WTC11 (cell line): ENCODE results near the gene CADM1. TPM values are rescaled to one million over a fixed set of nuclear protein-coding genes. Genes with fewer than 3 reads are reported as not detected.

Experiments used
- ATAC-seq: fragments of 200-7000 bp; cut with Tn5 transposase; 2 replicates; pipeline ENCODE4 v1.10.0; 2021; ENCODE audit warnings: mild to moderate bottlenecking, moderate library complexity
- CTCF ChIA-PET: fragments of 300-600 bp; sonication (Branson Sonifier 250); formaldehyde crosslinking; loops from one replicate; lab custom pipeline; 2021; ENCODE audit warnings: antibody characterized with exemption; lab: Charles Lee
- POLR2A ChIA-PET: fragments of 350-600 bp; sonication (Branson Sonifier 250); formaldehyde crosslinking; loops from one replicate; lab custom pipeline; 2021; ENCODE audit warnings: antibody characterized with exemption; lab: Charles Lee
- DNase-seq: peaks from one replicate; pipeline ENCODE4 v3.0.0; 2021; ENCODE audit warnings: low spot score
- H3K27ac Mint-ChIP-seq: 2 replicates; pipeline ENCODE4 v1.8.0; 2021; ENCODE audit warnings: mixed read lengths
- H3K27me3 Mint-ChIP-seq: 2 replicates; pipeline ENCODE4 v1.8.0; 2021; ENCODE audit warnings: low read depth, mild to moderate bottlenecking, moderate library complexity, mixed read lengths
- H3K36me3 Mint-ChIP-seq: 2 replicates; pipeline ENCODE4 v1.8.0; 2021; ENCODE audit warnings: mixed read lengths
- H3K4me1 Mint-ChIP-seq: 2 replicates; pipeline ENCODE4 v1.8.0; 2022; ENCODE audit warnings: mixed read lengths
- H3K4me3 Mint-ChIP-seq: 2 replicates; pipeline ENCODE4 v1.8.0; 2021; ENCODE audit warnings: mild to moderate bottlenecking, moderate library complexity, mixed read lengths
- H3K9me3 Mint-ChIP-seq: 2 replicates; pipeline ENCODE4 v1.8.0; 2021; ENCODE audit warnings: mixed read lengths
- CREB1 ChIP-seq: sonication (generic); formaldehyde crosslinking; IDR thresholded peaks from 2 replicates; pipeline ENCODE4 v1.8.0; 2023; ENCODE audit warnings: mild to moderate bottlenecking, missing genetic modification reagents
- ETV6 ChIP-seq: sonication (generic); formaldehyde crosslinking; IDR thresholded peaks from 2 replicates; pipeline ENCODE4 v1.8.1; 2022; ENCODE audit warnings: mild to moderate bottlenecking, missing genetic modification reagents
- FOXK1 ChIP-seq: sonication (generic); formaldehyde crosslinking; IDR thresholded peaks from 2 replicates; pipeline ENCODE4 v1.8.0; 2022; ENCODE audit warnings: mild to moderate bottlenecking, moderate library complexity, missing genetic modification reagents
- FOXP1 ChIP-seq: sonication (generic); formaldehyde crosslinking; IDR thresholded peaks from 2 replicates; pipeline ENCODE4 v1.8.0; 2022; ENCODE audit warnings: missing genetic modification reagents, mild to moderate bottlenecking, moderate library complexity, borderline replicate concordance
- JUN ChIP-seq: sonication (generic); formaldehyde crosslinking; IDR thresholded peaks from 2 replicates; pipeline ENCODE4 v1.8.0; 2023; ENCODE audit warnings: mild to moderate bottlenecking, missing genetic modification reagents
- KAT7 ChIP-seq: sonication (generic); formaldehyde crosslinking; IDR thresholded peaks from 2 replicates; pipeline ENCODE4 v1.8.1; 2023; ENCODE audit warnings: missing genetic modification reagents, mild to moderate bottlenecking, borderline replicate concordance
- MXD4 ChIP-seq: fragments of 250-450 bp; sonication (Bioruptor Pico); IDR thresholded peaks from 2 replicates; pipeline ENCODE4 v1.8.0; 2021; ENCODE audit warnings: mild to moderate bottlenecking, moderate library complexity, borderline replicate concordance
- NR3C1 ChIP-seq: sonication (generic); formaldehyde crosslinking; conservative IDR thresholded peaks from 2 replicates; pipeline ENCODE4 v1.8.1; 2023; ENCODE audit warnings: low read depth, mild to moderate bottlenecking, missing genetic modification reagents
- PRRX2 ChIP-seq: fragments of 250-450 bp; sonication (Bioruptor Pico); IDR thresholded peaks from 2 replicates; pipeline ENCODE4 v1.8.0; 2021; ENCODE audit warnings: mild to moderate bottlenecking
- RORB ChIP-seq: fragments of 250-450 bp; sonication (Bioruptor Pico); IDR thresholded peaks from 2 replicates; pipeline ENCODE4 v1.9.0; 2021; ENCODE audit warnings: mild to moderate bottlenecking
- SP1 ChIP-seq: sonication (generic); formaldehyde crosslinking; conservative IDR thresholded peaks from 2 replicates; pipeline ENCODE4 v1.8.1; 2022; ENCODE audit warnings: missing genetic modification reagents
- ZNF232 ChIP-seq: sonication (generic); formaldehyde crosslinking; IDR thresholded peaks from 2 replicates; pipeline ENCODE4 v1.8.0; 2022; ENCODE audit warnings: mild to moderate bottlenecking, missing genetic modification reagents
- ZNF263 ChIP-seq: sonication (generic); formaldehyde crosslinking; IDR thresholded peaks from 2 replicates; pipeline ENCODE4 v1.8.1; 2022; ENCODE audit warnings: low read depth, mild to moderate bottlenecking, moderate library complexity, missing genetic modification reagents
- ZNF396 ChIP-seq: fragments of 250-450 bp; sonication (Bioruptor Pico); IDR thresholded peaks from 2 replicates; pipeline ENCODE4 v1.8.0; 2021; ENCODE audit warnings: mild to moderate bottlenecking, moderate library complexity, borderline replicate concordance
- ZNF416 ChIP-seq: fragments of 250-450 bp; sonication (Bioruptor Pico); IDR thresholded peaks from 2 replicates; pipeline ENCODE4 v1.9.0; 2021; ENCODE audit warnings: mild to moderate bottlenecking, inconsistent platforms
- ZNF423 ChIP-seq: fragments of 250-450 bp; sonication (Bioruptor Pico); IDR thresholded peaks from 2 replicates; pipeline ENCODE4 v2.1.2; 2022; ENCODE audit warnings: mild to moderate bottlenecking, moderate library complexity
- ZNF671 ChIP-seq: fragments of 250-450 bp; sonication (Bioruptor Pico); IDR thresholded peaks from 2 replicates; pipeline ENCODE4 v1.8.0; 2021; ENCODE audit warnings: mild to moderate bottlenecking
- total RNA-seq: library from RNA; stranded (reverse); gene quantifications from 3 replicates; pipeline ENCODE4 v1.2.3, GENCODE V29; 2021
- TF ChIP-seq, protein P1 (sequence below): sonication (generic); formaldehyde crosslinking; IDR thresholded peaks from 2 replicates; pipeline ENCODE4 v1.8.1; 2023; ENCODE audit warnings: mild to moderate bottlenecking, missing genetic modification reagents
- TF ChIP-seq, protein P2 (sequence below): sonication (generic); formaldehyde crosslinking; IDR thresholded peaks from 2 replicates; pipeline ENCODE4 v1.8.1; 2023; ENCODE audit warnings: mild to moderate bottlenecking, missing genetic modification reagents, moderate library complexity
- TF ChIP-seq, protein P3 (sequence below): fragments of 250-450 bp; sonication (Bioruptor Pico); IDR thresholded peaks from 2 replicates; pipeline ENCODE4 v1.9.0; 2021; ENCODE audit warnings: moderate library complexity, mild to moderate bottlenecking, inconsistent platforms, borderline replicate concordance
- TF ChIP-seq, protein P4 (sequence below): sonication (generic); formaldehyde crosslinking; IDR thresholded peaks from 2 replicates; pipeline ENCODE4 v1.8.0; 2022; ENCODE audit warnings: missing genetic modification reagents
- TF ChIP-seq, protein P5 (sequence below): fragments of 250-450 bp; sonication (Bioruptor Pico); IDR thresholded peaks from 2 replicates; pipeline ENCODE4 v1.8.0; 2021; ENCODE audit warnings: mild to moderate bottlenecking
- TF ChIP-seq, protein P6 (sequence below): sonication (generic); formaldehyde crosslinking; IDR thresholded peaks from 2 replicates; pipeline ENCODE4 v1.8.1; 2023; ENCODE audit warnings: mild to moderate bottlenecking, missing genetic modification reagents

Gene CADM1
- total RNA-seq, 1 experiment from 2014 or later = 26.8 TPM

DNA sequence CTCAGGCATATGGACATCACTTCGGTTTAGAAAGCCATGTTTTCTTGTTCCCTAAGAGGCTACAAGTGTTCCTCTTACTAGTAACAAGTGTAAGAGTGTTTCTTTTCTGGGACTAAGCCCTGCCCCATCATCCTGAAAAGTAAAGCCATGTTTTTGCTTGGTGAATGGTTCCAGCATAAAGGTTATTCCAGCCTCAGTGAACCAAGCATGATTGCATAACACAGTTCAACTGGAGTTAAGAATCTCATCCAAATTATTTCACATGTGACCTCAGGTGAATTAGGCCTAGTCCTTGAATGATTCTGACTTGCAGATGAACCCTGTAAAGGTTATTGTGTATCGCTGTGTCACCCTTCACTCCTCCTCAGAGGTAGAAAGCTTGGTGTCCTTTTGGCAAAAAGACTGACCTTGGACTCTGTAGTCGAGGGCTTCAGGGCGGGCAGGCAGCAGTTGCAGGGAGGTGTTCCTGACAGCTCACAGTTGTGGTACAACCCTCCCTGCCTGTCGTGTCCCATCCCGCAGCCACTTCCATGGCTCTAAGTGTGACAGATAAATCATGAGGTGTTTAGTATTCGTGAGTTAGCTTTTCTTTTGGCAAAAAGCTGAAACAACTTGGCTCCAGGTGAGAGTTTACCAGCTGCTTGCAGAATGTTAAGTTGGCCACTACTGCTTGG is 321.8 kb downstream of the CADM1 start:
- no peak for ATAC-seq
- ChIA-PET POLR2A (no interaction called here), CTCF (interaction anchor here (1.1 to 3.1 kb wide), 2 partner anchors 34 to 443 kb away, joined by 4 to 12 read pairs; no protein-coding TSS in a partner anchor)
- H3K27me3 Mint-ChIP-seq = peaks cover 3% of the 10 kb centered on the region; the same call in 1 of the 2 replicates
- no peak overlapping the region for H3K27ac Mint-ChIP-seq
- no peak for DNase-seq
- H3K4me3 Mint-ChIP-seq = no peak overlapping the region
- H3K4me1 Mint-ChIP-seq = peaks cover 18% of the 10 kb centered on the region
- no peaks in the 10 kb centered on the region for H3K9me3 Mint-ChIP-seq
- no peaks in the 10 kb centered on the region for H3K36me3 Mint-ChIP-seq
- TF ChIP-seq FOXK1 (CRISPR knock-in tag) = no peak
- TF ChIP-seq KAT7 (CRISPR knock-in tag) = no peak
- no peak for TF ChIP-seq NR3C1 (CRISPR knock-in tag)
- no peak for TF ChIP-seq ETV6 (CRISPR knock-in tag)
- TF ChIP-seq, protein P1, sequence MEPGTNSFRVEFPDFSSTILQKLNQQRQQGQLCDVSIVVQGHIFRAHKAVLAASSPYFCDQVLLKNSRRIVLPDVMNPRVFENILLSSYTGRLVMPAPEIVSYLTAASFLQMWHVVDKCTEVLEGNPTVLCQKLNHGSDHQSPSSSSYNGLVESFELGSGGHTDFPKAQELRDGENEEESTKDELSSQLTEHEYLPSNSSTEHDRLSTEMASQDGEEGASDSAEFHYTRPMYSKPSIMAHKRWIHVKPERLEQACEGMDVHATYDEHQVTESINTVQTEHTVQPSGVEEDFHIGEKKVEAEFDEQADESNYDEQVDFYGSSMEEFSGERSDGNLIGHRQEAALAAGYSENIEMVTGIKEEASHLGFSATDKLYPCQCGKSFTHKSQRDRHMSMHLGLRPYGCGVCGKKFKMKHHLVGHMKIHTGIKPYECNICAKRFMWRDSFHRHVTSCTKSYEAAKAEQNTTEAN (CRISPR knock-in tag) = no peak
- TF ChIP-seq RORB (CRISPR knock-in tag) = no peak
- TF ChIP-seq, protein P2, sequence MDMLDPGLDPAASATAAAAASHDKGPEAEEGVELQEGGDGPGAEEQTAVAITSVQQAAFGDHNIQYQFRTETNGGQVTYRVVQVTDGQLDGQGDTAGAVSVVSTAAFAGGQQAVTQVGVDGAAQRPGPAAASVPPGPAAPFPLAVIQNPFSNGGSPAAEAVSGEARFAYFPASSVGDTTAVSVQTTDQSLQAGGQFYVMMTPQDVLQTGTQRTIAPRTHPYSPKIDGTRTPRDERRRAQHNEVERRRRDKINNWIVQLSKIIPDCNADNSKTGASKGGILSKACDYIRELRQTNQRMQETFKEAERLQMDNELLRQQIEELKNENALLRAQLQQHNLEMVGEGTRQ = no peak
- TF ChIP-seq SP1 (CRISPR knock-in tag) = no peak
- TF ChIP-seq, protein P3, sequence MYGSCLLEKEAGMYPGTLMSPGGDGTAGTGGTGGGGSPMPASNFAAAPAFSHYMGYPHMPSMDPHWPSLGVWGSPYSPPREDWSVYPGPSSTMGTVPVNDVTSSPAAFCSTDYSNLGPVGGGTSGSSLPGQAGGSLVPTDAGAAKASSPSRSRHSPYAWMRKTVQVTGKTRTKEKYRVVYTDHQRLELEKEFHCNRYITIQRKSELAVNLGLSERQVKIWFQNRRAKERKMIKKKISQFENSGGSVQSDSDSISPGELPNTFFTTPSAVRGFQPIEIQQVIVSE (CRISPR knock-in tag) = no peak
- no peak for TF ChIP-seq ZNF263 (CRISPR knock-in tag)
- no peak for TF ChIP-seq FOXP1 (CRISPR knock-in tag)
- no peak for TF ChIP-seq ZNF423 (CRISPR knock-in tag)

DNA sequence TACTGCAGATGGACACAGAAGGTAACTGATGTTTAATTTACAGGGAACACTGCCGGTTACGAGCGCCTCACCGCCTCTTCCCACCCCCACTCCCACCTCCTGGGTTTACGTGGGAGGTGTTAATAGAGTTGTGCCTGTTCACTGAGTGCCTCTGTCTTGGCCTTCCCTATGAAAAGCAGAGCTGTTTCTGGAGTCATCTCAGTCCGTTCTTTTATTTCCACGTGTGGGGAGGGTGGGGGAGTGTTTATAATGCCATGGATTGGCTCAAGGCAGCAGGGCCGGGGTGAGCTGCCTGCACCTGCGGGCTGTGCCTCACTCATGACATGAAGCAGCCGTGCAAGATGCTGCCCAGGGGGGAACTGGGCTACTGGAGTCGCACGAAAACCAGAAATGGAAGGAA is 322.7 kb downstream of the CADM1 start:
- peaks cover under 1% of the 10 kb centered on the region; the same call in 1 of the 2 replicates for H3K27me3 Mint-ChIP-seq
- CTCF ChIA-PET = interaction anchor here (3.1 kb wide), 1 partner anchor 35 kb away, joined by 12 read pairs; no protein-coding TSS in a partner anchor
- H3K4me3 Mint-ChIP-seq = no peak overlapping the region
- H3K36me3 Mint-ChIP-seq = no peaks in the 10 kb centered on the region
- no peaks in the 10 kb centered on the region for H3K9me3 Mint-ChIP-seq
- TF ChIP-seq JUN (CRISPR knock-in tag) = no peak
- TF ChIP-seq MXD4 (CRISPR knock-in tag) = no peak
- no peak for TF ChIP-seq ZNF396 (CRISPR knock-in tag)
- no peak for TF ChIP-seq ZNF232 (CRISPR knock-in tag)
- TF ChIP-seq, protein P4, sequence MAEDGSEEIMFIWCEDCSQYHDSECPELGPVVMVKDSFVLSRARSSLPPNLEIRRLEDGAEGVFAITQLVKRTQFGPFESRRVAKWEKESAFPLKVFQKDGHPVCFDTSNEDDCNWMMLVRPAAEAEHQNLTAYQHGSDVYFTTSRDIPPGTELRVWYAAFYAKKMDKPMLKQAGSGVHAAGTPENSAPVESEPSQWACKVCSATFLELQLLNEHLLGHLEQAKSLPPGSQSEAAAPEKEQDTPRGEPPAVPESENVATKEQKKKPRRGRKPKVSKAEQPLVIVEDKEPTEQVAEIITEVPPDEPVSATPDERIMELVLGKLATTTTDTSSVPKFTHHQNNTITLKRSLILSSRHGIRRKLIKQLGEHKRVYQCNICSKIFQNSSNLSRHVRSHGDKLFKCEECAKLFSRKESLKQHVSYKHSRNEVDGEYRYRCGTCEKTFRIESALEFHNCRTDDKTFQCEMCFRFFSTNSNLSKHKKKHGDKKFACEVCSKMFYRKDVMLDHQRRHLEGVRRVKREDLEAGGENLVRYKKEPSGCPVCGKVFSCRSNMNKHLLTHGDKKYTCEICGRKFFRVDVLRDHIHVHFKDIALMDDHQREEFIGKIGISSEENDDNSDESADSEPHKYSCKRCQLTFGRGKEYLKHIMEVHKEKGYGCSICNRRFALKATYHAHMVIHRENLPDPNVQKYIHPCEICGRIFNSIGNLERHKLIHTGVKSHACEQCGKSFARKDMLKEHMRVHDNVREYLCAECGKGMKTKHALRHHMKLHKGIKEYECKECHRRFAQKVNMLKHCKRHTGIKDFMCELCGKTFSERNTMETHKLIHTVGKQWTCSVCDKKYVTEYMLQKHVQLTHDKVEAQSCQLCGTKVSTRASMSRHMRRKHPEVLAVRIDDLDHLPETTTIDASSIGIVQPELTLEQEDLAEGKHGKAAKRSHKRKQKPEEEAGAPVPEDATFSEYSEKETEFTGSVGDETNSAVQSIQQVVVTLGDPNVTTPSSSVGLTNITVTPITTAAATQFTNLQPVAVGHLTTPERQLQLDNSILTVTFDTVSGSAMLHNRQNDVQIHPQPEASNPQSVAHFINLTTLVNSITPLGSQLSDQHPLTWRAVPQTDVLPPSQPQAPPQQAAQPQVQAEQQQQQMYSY = no peak
- no peak for TF ChIP-seq ZNF416 (CRISPR knock-in tag)
- TF ChIP-seq, protein P3 (CRISPR knock-in tag) = no peak
- TF ChIP-seq, protein P5, sequence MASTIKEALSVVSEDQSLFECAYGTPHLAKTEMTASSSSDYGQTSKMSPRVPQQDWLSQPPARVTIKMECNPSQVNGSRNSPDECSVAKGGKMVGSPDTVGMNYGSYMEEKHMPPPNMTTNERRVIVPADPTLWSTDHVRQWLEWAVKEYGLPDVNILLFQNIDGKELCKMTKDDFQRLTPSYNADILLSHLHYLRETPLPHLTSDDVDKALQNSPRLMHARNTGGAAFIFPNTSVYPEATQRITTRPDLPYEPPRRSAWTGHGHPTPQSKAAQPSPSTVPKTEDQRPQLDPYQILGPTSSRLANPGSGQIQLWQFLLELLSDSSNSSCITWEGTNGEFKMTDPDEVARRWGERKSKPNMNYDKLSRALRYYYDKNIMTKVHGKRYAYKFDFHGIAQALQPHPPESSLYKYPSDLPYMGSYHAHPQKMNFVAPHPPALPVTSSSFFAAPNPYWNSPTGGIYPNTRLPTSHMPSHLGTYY (CRISPR knock-in tag) = no peak
- TF ChIP-seq ZNF671 (CRISPR knock-in tag) = no peak
- TF ChIP-seq RORB (CRISPR knock-in tag) = no peak
- no peak for TF ChIP-seq CREB1 (CRISPR knock-in tag)
- TF ChIP-seq, protein P6, sequence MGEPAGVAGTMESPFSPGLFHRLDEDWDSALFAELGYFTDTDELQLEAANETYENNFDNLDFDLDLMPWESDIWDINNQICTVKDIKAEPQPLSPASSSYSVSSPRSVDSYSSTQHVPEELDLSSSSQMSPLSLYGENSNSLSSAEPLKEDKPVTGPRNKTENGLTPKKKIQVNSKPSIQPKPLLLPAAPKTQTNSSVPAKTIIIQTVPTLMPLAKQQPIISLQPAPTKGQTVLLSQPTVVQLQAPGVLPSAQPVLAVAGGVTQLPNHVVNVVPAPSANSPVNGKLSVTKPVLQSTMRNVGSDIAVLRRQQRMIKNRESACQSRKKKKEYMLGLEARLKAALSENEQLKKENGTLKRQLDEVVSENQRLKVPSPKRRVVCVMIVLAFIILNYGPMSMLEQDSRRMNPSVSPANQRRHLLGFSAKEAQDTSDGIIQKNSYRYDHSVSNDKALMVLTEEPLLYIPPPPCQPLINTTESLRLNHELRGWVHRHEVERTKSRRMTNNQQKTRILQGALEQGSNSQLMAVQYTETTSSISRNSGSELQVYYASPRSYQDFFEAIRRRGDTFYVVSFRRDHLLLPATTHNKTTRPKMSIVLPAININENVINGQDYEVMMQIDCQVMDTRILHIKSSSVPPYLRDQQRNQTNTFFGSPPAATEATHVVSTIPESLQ (CRISPR knock-in tag) = no peak
- TF ChIP-seq PRRX2 (CRISPR knock-in tag) = no peak
- peaks cover 26% of the 10 kb centered on the region for H3K4me1 Mint-ChIP-seq
- no peak for DNase-seq
- no peak overlapping the region for H3K27ac Mint-ChIP-seq
- ATAC-seq = no peak
- POLR2A ChIA-PET = interaction anchor here (1.2 kb wide), 1 partner anchor 11 kb away, joined by 3 read pairs; no protein-coding TSS in a partner anchor
